Endothelial cell of umbilical vein (primary cell): ENCODE results near the gene DNAJC3. TPM values are rescaled to one million over a fixed set of nuclear protein-coding genes. Genes with fewer than 3 reads are reported as not detected.

Experiments
- BruUV-seq: library from RNA; stranded (reverse); fragments of 400-500 nt; replicated peaks from 2 replicates; lab custom pipeline; 2021; lab: Mats Ljungman, UMichigan
- CTCF ChIA-PET: fragments of 300-600, 350-600 bp; sonication (Branson Sonifier 250); formaldehyde crosslinking; loops from one replicate; lab custom pipeline; 2021; ENCODE audit warnings: antibody characterized with exemption, inconsistent platforms; lab: Charles Lee
- POLR2A ChIA-PET: fragments of 300-600, 350-600 bp; sonication (Branson Sonifier 250); formaldehyde crosslinking; loops from one replicate; lab custom pipeline; 2021; ENCODE audit warnings: antibody characterized with exemption, inconsistent platforms; lab: Charles Lee
- DNase-seq: peaks from one replicate; pipeline ENCODE4 v3.0.0-alpha.2; 2011; ENCODE audit warnings: low read depth, low spot score
- FAIRE-seq: peaks from 2 replicates; lab custom pipeline; 2011; peaks lifted over from hg19 to GRCh38; lab: Jason Lieb, UNC
- H2AFZ ChIP-seq: 2 replicates; pipeline ENCODE4 v1.6.0; 2012; ENCODE audit warnings: low read depth, low read length, control low read depth, inconsistent platforms
- H3K27ac ChIP-seq: 2 replicates; pipeline ENCODE4 v1.5.1; 2011; ENCODE audit warnings: low read depth, mild to moderate bottlenecking, control low read depth, low read length, moderate library complexity; ENCODE audit not compliant: insufficient read depth
- H3K27me3 ChIP-seq, 2 experiments: 2 replicates each; pipeline versions ENCODE4 v1.6.0 to v1.6.1; 2011; ENCODE audit warnings: low read length in 2 of 2, mixed read lengths in 1 of 2; ENCODE audit not compliant: control insufficient read depth in 2 of 2, insufficient read depth in 2 of 2
- H3K36me3 ChIP-seq, 2 experiments: 2 replicates in 1 of 2; 3 replicates in 1 of 2; pipeline ENCODE4 v1.5.1; 2011; ENCODE audit warnings: low read length in 2 of 2, mild to moderate bottlenecking in 1 of 2, moderate library complexity in 1 of 2; ENCODE audit not compliant: control insufficient read depth in 2 of 2, insufficient read depth in 2 of 2; ENCODE audit errors: extremely low read depth in 1 of 2
- H3K4me1 ChIP-seq: 3 replicates; pipeline ENCODE4 v1.5.1; 2011; ENCODE audit warnings: mild to moderate bottlenecking, low read length; ENCODE audit not compliant: control insufficient read depth, insufficient read depth; ENCODE audit errors: extremely low read depth
- H3K4me2 ChIP-seq: 2 replicates; pipeline ENCODE4 v1.6.1; 2011; ENCODE audit warnings: low read length, control low read depth, mixed read lengths; ENCODE audit not compliant: insufficient read depth
- H3K4me3 ChIP-seq, 3 experiments: fragments of 200-600 bp in 1 of 3; sonication (generic), shearing (Covaris generic) in 1 of 3; replicated peaks in 1 of 3; 2 replicates each; pipeline ENCODE4 v1.5.1; 2011 to 2016; ENCODE audit warnings: control low read depth in 3 of 3, low read length in 3 of 3, mild to moderate bottlenecking in 2 of 3, inconsistent platforms in 1 of 3, low read depth in 1 of 3, moderate library complexity in 1 of 3; ENCODE audit not compliant: insufficient read depth in 1 of 3
- H3K79me2 ChIP-seq: 2 replicates; pipeline ENCODE4 v1.6.0; 2012; ENCODE audit warnings: low read length, inconsistent platforms; ENCODE audit not compliant: control insufficient read depth, insufficient read depth
- H3K9ac ChIP-seq: replicated peaks from 2 replicates; pipeline ENCODE3; 2011; ENCODE audit warnings: low read length, control low read depth; ENCODE audit not compliant: insufficient read depth; ENCODE audit errors: extremely low read depth
- H3K9me1 ChIP-seq: replicated peaks from 3 replicates; pipeline ENCODE4 v1.6.0; 2011; ENCODE audit warnings: mild to moderate bottlenecking, low read length; ENCODE audit not compliant: control insufficient read depth, insufficient read depth; ENCODE audit errors: extremely low read depth
- H3K9me3 ChIP-seq: replicated peaks from 2 replicates; pipeline ENCODE4 v1.5.1; 2012; ENCODE audit warnings: low read length, inconsistent platforms; ENCODE audit not compliant: control insufficient read depth, insufficient read depth
- H4K20me1 ChIP-seq: replicated peaks from 2 replicates; pipeline ENCODE3; 2011; ENCODE audit warnings: mild to moderate bottlenecking, low read length; ENCODE audit not compliant: control insufficient read depth, insufficient read depth; ENCODE audit errors: extremely low read depth
- CTCF ChIP-seq, 2 donors: IDR thresholded peaks; 1 replicate in 1 of 2; 2 replicates in 1 of 2; pipeline ENCODE4 v1.5.1; 2011; ENCODE audit warnings: low read length in 2 of 2, mild to moderate bottlenecking in 2 of 2, moderate library complexity in 2 of 2, control low read depth in 1 of 2, inconsistent platforms in 1 of 2, low read depth in 1 of 2; ENCODE audit not compliant: insufficient read depth in 1 of 2; ENCODE audit errors: extremely low read depth in 1 of 2
- EZH2 ChIP-seq: IDR thresholded peaks from 2 replicates; pipeline ENCODE4 v1.6.1; 2012; ENCODE audit warnings: borderline replicate concordance, low read depth, mild to moderate bottlenecking, moderate library complexity, low read length, inconsistent platforms; ENCODE audit not compliant: severe bottlenecking
- FOS ChIP-seq: IDR thresholded peaks from 2 replicates; pipeline ENCODE4 v1.6.1; 2011; ENCODE audit warnings: mild to moderate bottlenecking, low read length, moderate library complexity, borderline replicate concordance; ENCODE audit not compliant: insufficient read depth
- GATA2 ChIP-seq: IDR thresholded peaks from 2 replicates; pipeline ENCODE4 v1.7.0; 2011; ENCODE audit warnings: low read depth, mild to moderate bottlenecking, moderate library complexity, mixed read lengths, low read length; ENCODE audit not compliant: insufficient read length, insufficient read depth
- JUN ChIP-seq: IDR thresholded peaks from 2 replicates; pipeline ENCODE4 v1.6.1; 2011; ENCODE audit warnings: borderline replicate concordance, low read depth; ENCODE audit not compliant: insufficient read length, insufficient read depth
- MYC ChIP-seq: IDR thresholded peaks from one replicate; pipeline ENCODE4 v1.6.1; 2011; ENCODE audit warnings: mild to moderate bottlenecking, low read depth, low read length
- POLR2A ChIP-seq: IDR thresholded peaks from 2 replicates; pipeline ENCODE4 v1.6.1; 2012; ENCODE audit warnings: low read depth, mild to moderate bottlenecking, control low read depth, low read length
- POLR2AphosphoS5 ChIP-seq: IDR thresholded peaks from 2 replicates; pipeline ENCODE4 v1.6.1; 2012; ENCODE audit warnings: low read depth, mild to moderate bottlenecking, control low read depth, low read length, moderate library complexity; ENCODE audit not compliant: insufficient read depth
- dilution Hi-C: fragments of 300-500 bp; cut with MboI; formaldehyde crosslinking; loops from one replicate; pipeline ENCODE4 v1.15.0; 2019; ENCODE audit warnings: low sequenced_read_pairs; ENCODE audit not compliant: extremely low pct_ligation_motif_present
- intact Hi-C: fragments of 100-400 bp; cut with micrococcal nuclease; formaldehyde crosslinking; loops from one replicate; pipeline ENCODE4 v1.10.0; 2022
- polyA plus RNA-seq, 4 experiments: library from polyadenylated mRNA; depleted of rRNA in 3 of 4; stranded (reverse) in 3 of 4; unstranded in 1 of 4; fragments of >200 nt; gene quantifications; 2 replicates each; pipeline versions ENCODE4 v1.2.1 to v1.2.3, GENCODE V29; 2011 to 2012; ENCODE audit warnings: missing spikeins in 1 of 4
- total RNA-seq: library from RNA; stranded (reverse); gene quantifications from 2 replicates; pipeline ENCODE4 v1.2.3, GENCODE V29; 2021
- TF ChIP-seq, protein P1 (sequence below): IDR thresholded peaks from 2 replicates; pipeline ENCODE4 v1.6.1; 2011; ENCODE audit not compliant: insufficient read depth, insufficient read length

Gene DNAJC3
- total and polyA plus RNA-seq, 2 donors (not counting 3 experiments of a cell fraction or from before 2014, with no cell fraction given): 17.0 to 51.2 TPM

DNA sequence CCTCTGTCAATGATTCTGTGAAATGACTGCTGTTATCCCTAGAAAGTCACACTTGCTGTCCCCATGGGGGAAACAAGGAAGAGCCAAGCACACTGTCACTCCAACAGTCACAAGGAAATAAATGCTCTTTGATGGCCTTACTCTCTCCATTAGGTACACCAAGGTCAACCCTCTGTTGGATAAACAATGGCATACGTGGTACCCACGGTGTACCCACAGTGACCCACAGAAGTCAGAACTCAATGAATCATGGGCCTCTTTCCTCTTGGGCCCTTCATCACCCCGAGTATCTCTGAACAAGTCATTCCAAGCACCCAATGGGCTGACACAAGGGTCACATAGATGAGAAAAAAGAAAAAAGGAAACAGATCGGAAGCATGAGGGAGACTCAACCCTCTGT lies 47.9 kb upstream of the DNAJC3 start:
- Histone ChIP-seq H3K79me2 (no peaks in the 10 kb centered on the region), H3K4me3 (no peak overlapping the region), H4K20me1 (no peaks in the 10 kb centered on the region), H3K4me1 (no peaks in the 10 kb centered on the region), H3K36me3 (peaks cover 22 to 36% of the 10 kb centered on the region in 2 experiments), H3K4me2 (no peak overlapping the region), H3K9me3 (no peaks in the 10 kb centered on the region), H3K27me3 (no peaks in the 10 kb centered on the region), H3K27ac (no peak overlapping the region), H3K9me1 (no peaks in the 10 kb centered on the region), H3K9ac (no peak overlapping the region), H2AFZ (no peak overlapping the region)
- no TSS peak for BruUV-seq
- dilution Hi-C loops (no loop called here), intact Hi-C loops (no loop called here)
- DNase-seq (no peak), FAIRE-seq (no peak)
- POLR2A ChIA-PET: no interaction called here
- no peak for TF ChIP-seq JUN
- no peak for TF ChIP-seq MYC
- TF ChIP-seq CTCF (IDR thresholded peaks at IDR 0.05; ENCODE audit: extremely low read depth in 1 of 2, insufficient read depth in 1 of 2, low read depth in 1 of 2, low read length in 2 of 2): no peak
- TF ChIP-seq GATA2: no peak
- TF ChIP-seq EZH2: no peak
- TF ChIP-seq POLR2A: no peak
- no peak for TF ChIP-seq POLR2AphosphoS5
- TF ChIP-seq FOS: no peak
- TF ChIP-seq, protein P1, sequence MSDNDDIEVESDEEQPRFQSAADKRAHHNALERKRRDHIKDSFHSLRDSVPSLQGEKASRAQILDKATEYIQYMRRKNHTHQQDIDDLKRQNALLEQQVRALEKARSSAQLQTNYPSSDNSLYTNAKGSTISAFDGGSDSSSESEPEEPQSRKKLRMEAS: no peak
- CTCF ChIA-PET: no interaction called here
